SK-N-SH (cell line): ENCODE measurements around the gene BCL6B. TPM values are rescaled to one million over a fixed set of nuclear protein-coding genes. Genes with fewer than 3 reads are reported as not detected.
"Not testable (repeated sequence)": the region's sequence is repeated elsewhere in the genome, so short reads cannot be mapped to it uniquely, and the experiment has no call there.

Experiments
- CTCF ChIA-PET: fragments of 300-600, 350-600 bp; formaldehyde crosslinking; extraction: SDS; loops from one replicate; lab custom pipeline; 2021; lab: Yijun Ruan, JAX
- POLR2A ChIA-PET: fragments of 350-600 bp; sonication (Branson Sonifier 250); formaldehyde crosslinking; extraction: SDS; loops from one replicate; lab custom pipeline; 2020; ENCODE audit warnings: antibody characterized with exemption, inconsistent platforms; lab: Yijun Ruan, JAX
- DNase-seq: peaks from one replicate; pipeline ENCODE4 v3.0.0; 2012
- H2AFZ ChIP-seq: fragments of 200-600 bp; sonication (generic); 2 replicates; pipeline ENCODE4 v1.8.1; 2016; ENCODE audit warnings: antibody characterized with exemption, mild to moderate bottlenecking, low read depth
- H3F3A ChIP-seq: fragments of 200-600 bp; sonication (generic); replicated peaks from 2 replicates; pipeline ENCODE3; 2016; ENCODE audit warnings: antibody characterized with exemption, mild to moderate bottlenecking; ENCODE audit not compliant: insufficient read depth
- H3K27ac ChIP-seq, 2 experiments: fragments of 200-500 bp in 1 of 2; fragments of 200-600 bp in 1 of 2; sonication (Bioruptor generic) in 1 of 2; sonication (generic), shearing (Covaris generic) in 1 of 2; 2 replicates each; pipeline versions ENCODE4 v1.5.1 to v1.6.1; 2014 to 2016; ENCODE audit warnings: low read depth in 2 of 2, inconsistent platforms in 1 of 2, low read length in 1 of 2, mild to moderate bottlenecking in 1 of 2, mixed read lengths in 1 of 2
- H3K27me3 ChIP-seq: fragments of 200-600 bp; sonication (generic), shearing (Covaris generic); 2 replicates; pipeline ENCODE4 v1.6.1; 2016; ENCODE audit warnings: mixed run types; ENCODE audit not compliant: insufficient read depth
- H3K36me3 ChIP-seq, 2 experiments: fragments of 200-500 bp in 1 of 2; fragments of 200-600 bp in 1 of 2; sonication (Bioruptor generic) in 1 of 2; sonication (generic) in 1 of 2; replicated peaks in 1 of 2; 2 replicates each; pipeline versions ENCODE3 to v1.5.1; 2014 to 2016; ENCODE audit warnings: low read length in 1 of 2, mild to moderate bottlenecking in 1 of 2; ENCODE audit not compliant: insufficient read depth in 2 of 2, control insufficient read depth in 1 of 2
- H3K4me1 ChIP-seq, 2 experiments: fragments of 200-500 bp in 1 of 2; fragments of 200-600 bp in 1 of 2; sonication (Bioruptor generic) in 1 of 2; sonication (generic), shearing (Covaris generic) in 1 of 2; 2 replicates each; pipeline versions ENCODE4 v1.5.1 to v1.6.1; 2014 to 2016; ENCODE audit warnings: low read depth in 1 of 2, low read length in 1 of 2, mixed run types in 1 of 2; ENCODE audit not compliant: insufficient read depth in 2 of 2, control insufficient read depth in 1 of 2
- H3K4me2 ChIP-seq: fragments of 200-600 bp; sonication (generic), shearing (Covaris generic); 2 replicates; pipeline ENCODE4 v1.6.1; 2017; ENCODE audit warnings: mixed run types
- H3K4me3 ChIP-seq, 2 experiments: fragments of 200-500 bp in 1 of 2; fragments of 200-600 bp in 1 of 2; sonication (Bioruptor generic) in 1 of 2; sonication (generic), shearing (Covaris generic) in 1 of 2; 2 replicates each; pipeline versions ENCODE4 v1.5.1 to v1.8.1; 2014 to 2016; ENCODE audit warnings: low read depth in 2 of 2, inconsistent platforms in 1 of 2, low read length in 1 of 2, mild to moderate bottlenecking in 1 of 2, mixed read lengths in 1 of 2, moderate library complexity in 1 of 2
- H3K79me2 ChIP-seq: fragments of 200-600 bp; sonication (generic); 2 replicates; pipeline ENCODE4 v1.8.1; 2017; ENCODE audit warnings: mild to moderate bottlenecking; ENCODE audit not compliant: insufficient read depth
- H3K9ac ChIP-seq: fragments of 200-600 bp; sonication (generic); 2 replicates; pipeline ENCODE4 v1.6.1; 2017; ENCODE audit warnings: mixed run types
- H3K9me2 ChIP-seq: fragments of 200-600 bp; sonication (generic); 2 replicates; pipeline ENCODE4 v1.6.1; 2017; ENCODE audit warnings: mixed run types
- H3K9me3 ChIP-seq: fragments of 200-600 bp; sonication (generic); 2 replicates; pipeline ENCODE4 v1.6.1; 2017; ENCODE audit warnings: mixed run types, mild to moderate bottlenecking, moderate library complexity
- H4K20me1 ChIP-seq: fragments of 200-600 bp; sonication (generic); 2 replicates; pipeline ENCODE4 v1.6.1; 2017; ENCODE audit warnings: mild to moderate bottlenecking, mixed run types; ENCODE audit not compliant: insufficient read depth
- EP300 ChIP-seq, 2 experiments: IDR thresholded peaks; 2 replicates each; pipeline versions ENCODE4 v1.4.0 to v1.6.1; 2012; ENCODE audit warnings: borderline replicate concordance in 1 of 2, low read depth in 1 of 2, low read length in 1 of 2
- EZH2phosphoT487 ChIP-seq: fragments of 200-600 bp; sonication (generic); IDR thresholded peaks from 2 replicates; pipeline ENCODE4 v1.6.1; 2017; ENCODE audit warnings: low read depth, mixed run types, mild to moderate bottlenecking, antibody characterized with exemption, moderate library complexity, borderline replicate concordance
- FOSL2 ChIP-seq: IDR thresholded peaks from 2 replicates; pipeline ENCODE4 v1.4.0; 2012; ENCODE audit warnings: low read depth, mild to moderate bottlenecking, moderate library complexity, borderline replicate concordance
- GATA2 ChIP-seq: sonication (generic); formaldehyde crosslinking; IDR thresholded peaks from 2 replicates; pipeline ENCODE4 v1.5.0; 2020; ENCODE audit warnings: mild to moderate bottlenecking, missing genetic modification reagents
- JUND ChIP-seq: IDR thresholded peaks from 2 replicates; pipeline ENCODE4 v1.4.0; 2012
- RXRA ChIP-seq: IDR thresholded peaks from 2 replicates; pipeline ENCODE4 v1.4.0; 2012; ENCODE audit warnings: low read depth, mild to moderate bottlenecking, borderline replicate concordance
- SIN3A ChIP-seq: IDR thresholded peaks from 2 replicates; pipeline ENCODE4 v1.6.1; 2012; ENCODE audit warnings: low read depth, mild to moderate bottlenecking, low read length, moderate library complexity, borderline replicate concordance
- SMC3 ChIP-seq: IDR thresholded peaks from 2 replicates; pipeline ENCODE4 v1.6.1; 2012; ENCODE audit warnings: low read depth, low read length, improper control_type of control experiment
- TAF1 ChIP-seq: IDR thresholded peaks from 2 replicates; pipeline ENCODE4 v1.6.1; 2012; ENCODE audit warnings: low read depth, mild to moderate bottlenecking, low read length, moderate library complexity, borderline replicate concordance
- TEAD4 ChIP-seq: IDR thresholded peaks from 2 replicates; pipeline ENCODE4 v1.4.0; 2012; ENCODE audit warnings: mild to moderate bottlenecking, borderline replicate concordance; ENCODE audit not compliant: insufficient read depth
- WGBS: methylation state at CpG from one replicate; pipeline ENCODE4 v1.1.6; 2017; ENCODE audit warnings: low lambda C conversion rate; 5-methylcytosine and 5-hydroxymethylcytosine counted together
- polyA plus RNA-seq, 3 experiments: library from polyadenylated mRNA; depleted of rRNA; stranded (reverse); fragments of >200 nt; gene quantifications; 2 replicates each; pipeline ENCODE4 v1.2.3, GENCODE V29; 2012
- TF ChIP-seq, protein P1 (sequence below): IDR thresholded peaks from 2 replicates; pipeline ENCODE4 v1.4.0; 2012; ENCODE audit warnings: low read depth, borderline replicate concordance

The BCL6B gene, protein sequence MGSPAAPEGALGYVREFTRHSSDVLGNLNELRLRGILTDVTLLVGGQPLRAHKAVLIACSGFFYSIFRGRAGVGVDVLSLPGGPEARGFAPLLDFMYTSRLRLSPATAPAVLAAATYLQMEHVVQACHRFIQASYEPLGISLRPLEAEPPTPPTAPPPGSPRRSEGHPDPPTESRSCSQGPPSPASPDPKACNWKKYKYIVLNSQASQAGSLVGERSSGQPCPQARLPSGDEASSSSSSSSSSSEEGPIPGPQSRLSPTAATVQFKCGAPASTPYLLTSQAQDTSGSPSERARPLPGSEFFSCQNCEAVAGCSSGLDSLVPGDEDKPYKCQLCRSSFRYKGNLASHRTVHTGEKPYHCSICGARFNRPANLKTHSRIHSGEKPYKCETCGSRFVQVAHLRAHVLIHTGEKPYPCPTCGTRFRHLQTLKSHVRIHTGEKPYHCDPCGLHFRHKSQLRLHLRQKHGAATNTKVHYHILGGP
- polyA plus RNA-seq (2012; rRNA removed): 0.02 TPM in 1 of 2 replicates, not detected in the other
- polyA plus RNA-seq (2012; cell fraction: cytosol; rRNA removed): 0.01 TPM in 2 replicates
- polyA plus RNA-seq (2012; cell fraction: nucleus; rRNA removed): 0.02 and 0.05 TPM in 2 replicates

DNA sequence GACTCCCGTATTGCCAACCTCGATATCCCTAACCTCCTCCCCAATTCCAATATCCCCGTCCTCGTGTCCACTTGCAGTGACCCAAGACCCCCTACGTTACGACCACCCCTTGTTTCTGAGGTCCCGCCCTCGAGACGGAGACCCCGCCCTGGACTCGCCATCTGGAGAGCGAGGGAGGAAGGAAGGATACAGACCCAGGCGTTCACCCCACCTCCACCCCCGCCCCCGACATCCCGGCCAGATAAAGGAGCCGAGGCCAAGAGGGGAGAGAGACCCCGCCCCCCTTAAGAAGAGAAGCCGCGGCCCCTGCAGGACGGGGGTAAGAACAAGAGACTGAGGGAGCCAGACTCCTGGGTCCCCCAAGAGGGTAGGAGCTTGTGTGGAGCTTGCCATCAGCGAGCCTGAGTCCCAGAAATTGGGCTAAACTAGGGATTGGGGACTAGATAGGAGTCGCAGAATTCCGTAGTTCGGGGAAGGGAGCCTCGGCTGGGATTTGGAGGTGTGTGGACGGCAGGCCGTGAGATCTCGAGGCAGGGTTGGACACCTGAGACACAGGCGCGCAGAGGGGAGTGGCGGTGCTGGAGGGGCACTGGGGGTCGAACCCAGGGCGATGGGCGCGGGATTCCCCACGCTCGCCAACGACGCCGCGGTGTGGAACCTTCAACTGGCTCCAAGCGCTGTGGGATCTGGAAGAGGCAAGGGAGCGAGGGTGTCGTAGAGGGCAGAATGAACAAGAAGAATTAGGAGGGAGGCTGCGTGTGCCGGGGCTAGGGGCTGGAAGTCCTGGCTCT, at the start of gene BCL6B:
Gene BCL6B, plus strand, starts transcription at position 270 of the 791 bp plus-strand sequence. CDS start 622 bp downstream, outside the sequence.
- TF ChIP-seq RXRA: no peak
- ChIA-PET POLR2A (interaction anchor here (2.0 kb wide), 1 partner anchor 12 kb away, joined by 8 read pairs; the partner anchor contains the start of gene SLC16A13), CTCF (interaction anchor here (0.6 to 8.6 kb wide), 10 partner anchors 8 to 1199 kb away, joined by 3 to 64 read pairs (median 8); a partner anchor contains a TSS)
- H3K9ac ChIP-seq: no peak within 1 kb of the TSS
- H2AFZ ChIP-seq: peak within 1 kb of the TSS; percentile 94; the same call in 1 of the 2 replicates
- H3K36me3 ChIP-seq: no peaks in the 10 kb centered on the region
- no peaks in the 10 kb centered on the region for H3K79me2 ChIP-seq
- WGBS: 54% methylated on average over 47 of the region's 47 CpGs
- H3K4me1 ChIP-seq: peaks cover 5 to 30% of the 10 kb centered on the region in 2 experiments; a peak in 2 of 4 replicates
- no peaks in the 10 kb centered on the region for H3K9me3 ChIP-seq
- DNase-seq: no peak
- H3K9me2 ChIP-seq: no peaks in the 10 kb centered on the region
- no peaks in the 10 kb centered on the region for H4K20me1 ChIP-seq
- H3K4me2 ChIP-seq: peak within 1 kb of the TSS; percentile 52; the same call in 1 of the 2 replicates
- H3F3A ChIP-seq: peaks cover 15% of the 10 kb centered on the region
- no peak within 1 kb of the TSS for H3K27ac ChIP-seq
- peak within 1 kb of the TSS; percentile 24 to 47; a peak in 2 of 4 replicates for H3K4me3 ChIP-seq
- no peaks in the 10 kb centered on the region for H3K27me3 ChIP-seq

DNA sequence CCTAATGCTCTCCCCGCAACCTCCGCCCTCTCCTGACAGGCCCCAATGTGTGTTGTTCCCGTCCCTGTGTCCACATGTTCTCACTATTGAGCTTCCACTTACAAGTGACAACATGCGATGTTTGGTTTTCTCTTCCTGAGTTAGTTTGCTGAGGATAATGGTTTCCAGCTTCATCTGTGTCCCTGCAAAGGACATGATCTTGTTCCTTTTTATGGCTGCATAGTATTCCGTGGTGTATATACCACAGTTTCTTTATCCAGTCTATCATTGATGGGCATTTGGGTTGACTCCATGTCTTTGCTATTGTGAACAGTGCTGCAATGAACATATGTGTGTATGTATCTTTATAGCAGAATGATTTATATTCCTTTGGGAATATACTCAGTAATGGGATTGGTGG, 43.4 kb upstream of the BCL6B start:
- H3K27ac ChIP-seq, DNase-seq, H3K9me2 ChIP-seq, H4K20me1 ChIP-seq, H2AFZ ChIP-seq, H3F3A ChIP-seq, H3K4me2 ChIP-seq, CTCF ChIA-PET, POLR2A ChIA-PET, H3K4me3 ChIP-seq, H3K4me1 ChIP-seq, H3K9me3 ChIP-seq, H3K9ac ChIP-seq, H3K36me3 ChIP-seq, H3K79me2 ChIP-seq, H3K27me3 ChIP-seq: not testable (repeated sequence)
- 71% methylated on average over 5 of the region's 5 CpGs for WGBS

DNA sequence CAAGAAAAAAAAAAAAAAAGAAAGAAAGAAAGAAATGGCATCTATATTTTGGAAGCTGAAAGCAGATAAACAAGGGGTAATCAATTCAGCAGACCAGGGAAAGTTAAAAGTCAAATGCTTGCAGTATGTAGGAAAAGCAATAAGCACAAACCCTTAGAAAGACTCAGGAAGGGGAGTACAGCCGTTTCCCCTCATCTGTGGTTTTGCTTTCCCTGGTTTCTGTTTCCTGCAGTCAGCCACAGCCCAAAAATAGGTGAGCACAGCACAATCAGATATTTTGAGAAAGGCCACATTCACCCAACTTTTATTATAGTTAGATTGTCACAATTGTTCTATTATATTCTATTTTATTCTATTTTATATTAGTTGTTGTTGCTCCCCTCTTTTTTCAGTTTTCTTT, 41.4 kb upstream of the BCL6B start:
- Histone ChIP-seq H3K36me3 (no peaks in the 10 kb centered on the region), H4K20me1 (no peaks in the 10 kb centered on the region), H3K79me2 (no peaks in the 10 kb centered on the region), H3K4me3 (no peak overlapping the region), H3K4me1 (no peaks in the 10 kb centered on the region), H3K9ac (no peak overlapping the region), H3F3A (no peaks in the 10 kb centered on the region), H3K27ac (no peak overlapping the region), H2AFZ (no peak overlapping the region), H3K9me2 (no peaks in the 10 kb centered on the region), H3K9me3 (no peaks in the 10 kb centered on the region), H3K27me3 (no peaks in the 10 kb centered on the region), H3K4me2 (no peak overlapping the region)
- POLR2A ChIA-PET: no interaction called here
- DNase-seq: no peak
- TF ChIP-seq, protein P1, sequence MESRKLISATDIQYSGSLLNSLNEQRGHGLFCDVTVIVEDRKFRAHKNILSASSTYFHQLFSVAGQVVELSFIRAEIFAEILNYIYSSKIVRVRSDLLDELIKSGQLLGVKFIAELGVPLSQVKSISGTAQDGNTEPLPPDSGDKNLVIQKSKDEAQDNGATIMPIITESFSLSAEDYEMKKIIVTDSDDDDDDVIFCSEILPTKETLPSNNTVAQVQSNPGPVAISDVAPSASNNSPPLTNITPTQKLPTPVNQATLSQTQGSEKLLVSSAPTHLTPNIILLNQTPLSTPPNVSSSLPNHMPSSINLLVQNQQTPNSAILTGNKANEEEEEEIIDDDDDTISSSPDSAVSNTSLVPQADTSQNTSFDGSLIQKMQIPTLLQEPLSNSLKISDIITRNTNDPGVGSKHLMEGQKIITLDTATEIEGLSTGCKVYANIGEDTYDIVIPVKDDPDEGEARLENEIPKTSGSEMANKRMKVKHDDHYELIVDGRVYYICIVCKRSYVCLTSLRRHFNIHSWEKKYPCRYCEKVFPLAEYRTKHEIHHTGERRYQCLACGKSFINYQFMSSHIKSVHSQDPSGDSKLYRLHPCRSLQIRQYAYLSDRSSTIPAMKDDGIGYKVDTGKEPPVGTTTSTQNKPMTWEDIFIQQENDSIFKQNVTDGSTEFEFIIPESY: no peak
- TF ChIP-seq EP300 (IDR thresholded peaks at IDR 0.05; ENCODE audit: borderline replicate concordance in 1 of 2, low read depth in 1 of 2, low read length in 1 of 2) (no peak), EZH2phosphoT487 (no peak), SIN3A (no peak), TEAD4 (no peak), GATA2 (no peak), FOSL2 (no peak), JUND (no peak), TAF1 (no peak), SMC3 (no peak)
- CTCF ChIA-PET: no interaction called here
- 0% methylated on average over 1 of the region's 1 CpG for WGBS
